GM18870 (cell line): ENCODE results near the gene LIX1L.
A peak's percentile ranks its signal among the peaks of the same experiment; 100 is the strongest.
"Not testable (repeated sequence)": the region's sequence is repeated elsewhere in the genome, so short reads cannot be mapped to it uniquely, and the experiment has no call there.

ENCODE experiments used
- ATAC-seq: cut with Tn5 transposase; IDR thresholded peaks from one replicate; pipeline ENCODE4 v1.9.1; 2021; ENCODE audit warnings: moderate library complexity; ENCODE audit not compliant: unreplicated experiment

The LIX1L gene

DNA sequence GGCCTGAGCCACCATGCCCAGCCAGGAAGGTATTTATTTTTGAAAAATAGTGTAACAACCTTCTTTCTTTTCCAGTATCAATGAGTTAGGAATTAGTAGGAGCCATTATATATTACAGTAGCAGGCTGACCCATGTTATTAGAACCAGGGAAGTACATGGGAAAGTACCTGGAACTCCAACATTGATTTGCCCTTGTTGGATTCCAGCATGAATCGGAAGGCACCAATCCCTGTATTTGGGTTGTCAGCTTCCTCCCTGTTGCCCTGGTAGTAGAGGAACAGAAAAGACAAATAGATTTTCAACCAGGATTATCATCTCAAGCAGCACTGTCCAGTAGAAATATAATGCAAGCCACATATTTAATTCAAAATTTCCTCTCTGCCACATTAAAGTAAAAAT lies 20.4 kb downstream of the LIX1L start:
- no peak for ATAC-seq

DNA sequence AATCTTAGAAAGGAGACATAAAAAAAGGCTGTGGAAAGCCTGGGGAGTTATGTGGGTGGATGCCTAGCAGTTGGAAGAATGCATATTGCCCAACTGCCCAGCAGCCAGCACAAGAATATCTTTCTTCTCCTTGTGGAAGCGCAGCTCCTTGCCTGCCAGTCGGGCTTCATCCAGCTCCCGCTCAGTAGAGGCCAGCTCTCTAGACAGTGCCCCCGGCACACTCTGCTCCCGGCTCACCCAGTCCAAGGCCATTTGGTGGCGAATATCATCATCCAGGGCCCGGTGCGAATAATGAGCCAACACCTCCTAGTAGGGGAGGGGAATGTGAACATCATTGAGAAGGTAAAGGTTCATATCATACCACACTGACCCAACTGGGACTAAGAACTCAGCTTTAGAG lies 21.6 kb downstream of the LIX1L start:
- no peak for ATAC-seq

- ATAC-seq, result no peak
Measured at GRCh38 chr1:145935708-145936107, 22.1 kb downstream of the LIX1L start.

DNA sequence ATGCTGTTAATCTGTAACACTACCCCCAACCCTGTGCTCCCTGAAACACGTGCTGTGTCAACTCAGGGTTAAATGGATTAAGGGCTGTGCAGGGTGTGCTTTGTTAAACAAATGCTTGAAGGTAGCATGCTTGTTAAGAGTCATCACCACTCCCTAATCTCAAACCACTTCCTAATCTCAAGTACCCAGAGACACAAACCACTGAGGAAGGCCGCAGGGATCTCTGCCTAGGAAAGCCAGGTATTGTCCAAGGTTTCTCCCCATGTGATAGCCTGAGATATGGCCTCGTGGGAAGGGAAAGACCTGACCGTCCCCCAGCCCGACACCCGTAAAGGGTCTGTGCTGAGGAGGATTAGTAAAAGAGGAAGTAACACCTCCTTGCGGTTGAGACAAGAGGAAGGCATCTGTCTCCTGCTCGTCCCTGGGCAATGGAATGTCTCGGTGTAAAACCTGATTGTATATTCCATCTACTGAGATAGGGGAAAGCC lies 25.3 kb downstream of the LIX1L start:
- ATAC-seq, result not testable (repeated sequence)

DNA sequence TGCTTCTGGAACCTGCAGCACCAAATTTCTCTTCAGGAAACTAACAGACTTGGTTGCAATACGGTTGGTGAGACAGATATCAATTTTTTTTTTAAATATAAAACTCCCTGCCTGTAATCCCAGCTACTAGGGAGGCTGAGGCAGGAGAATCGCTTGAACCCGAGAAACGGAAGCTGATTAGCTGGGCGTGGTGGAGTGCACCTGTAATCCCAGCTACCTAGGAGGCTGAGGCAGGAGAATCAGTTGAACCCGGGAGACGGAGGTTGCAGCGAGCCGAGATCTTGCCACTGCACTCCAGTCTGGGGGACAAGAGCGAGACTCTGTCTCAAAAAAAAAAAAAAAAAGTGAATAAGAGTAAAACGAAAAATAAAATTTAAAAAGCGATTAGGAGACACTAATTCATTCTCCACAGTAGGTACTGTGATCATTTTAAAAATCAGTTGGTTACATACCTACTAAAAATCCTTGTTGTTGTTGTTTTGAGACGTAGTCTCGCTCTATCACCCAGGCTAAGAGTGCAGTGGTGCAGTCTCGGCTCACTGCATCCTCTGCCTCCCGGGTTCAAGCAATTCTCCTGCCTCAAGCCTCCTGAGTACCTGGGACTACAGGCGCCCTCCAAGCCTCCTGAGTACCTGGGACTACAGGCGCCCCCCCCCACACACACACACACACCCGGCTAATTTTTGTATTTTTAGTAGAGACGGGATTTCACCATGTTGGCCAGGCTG lies 29.7 kb downstream of the LIX1L start:
- no peak for ATAC-seq

- ATAC-seq, result peak; percentile 93
Measured at GRCh38 chr1:145927063-145927886, 30.5 kb downstream of the LIX1L start, which contains the start of gene RBM8A. RBM8A (minus strand) TSS chr1:145927484; CDS start chr1:145927426, 58 bp downstream.

DNA sequence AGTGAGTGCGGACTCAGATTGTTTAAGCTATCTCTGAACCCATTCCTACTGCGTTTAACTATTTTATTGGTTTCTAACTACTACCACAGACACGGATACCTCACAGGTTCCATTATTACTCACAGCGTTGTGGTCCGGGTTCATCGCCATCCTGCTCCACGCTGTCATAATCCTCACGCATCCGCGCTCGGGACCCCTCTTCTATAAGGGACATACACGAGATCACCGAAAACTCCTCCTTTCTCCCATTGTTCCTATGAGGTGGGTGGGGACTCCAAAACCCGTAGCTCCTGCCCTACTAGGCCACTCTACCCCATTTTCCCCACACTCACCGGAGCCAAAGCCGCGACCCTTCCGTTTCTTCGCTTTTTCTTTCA lies 31.1 kb downstream of the LIX1L start:
- no peak for ATAC-seq

GRCh38 chr1:145922266-145922665 lies 35.6 kb downstream of the LIX1L start:
- ATAC-seq, result no peak

DNA sequence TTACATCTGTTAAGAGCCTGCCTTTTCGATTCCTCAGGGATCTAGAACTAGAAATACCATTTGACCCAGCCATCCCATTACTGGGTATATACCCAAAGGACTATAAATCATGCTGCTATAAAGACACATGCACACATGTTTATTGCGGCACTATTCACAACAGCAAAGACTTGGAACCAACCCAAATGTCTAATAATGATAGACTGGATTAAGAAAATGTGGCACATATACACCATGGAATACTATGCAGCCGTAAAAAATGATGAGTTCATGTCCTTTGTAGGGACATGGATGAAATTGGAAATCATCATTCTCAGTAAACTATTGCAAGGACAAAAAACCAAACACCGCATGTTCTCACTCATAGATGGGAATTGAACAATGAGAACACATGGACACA lies 37.5 kb downstream of the LIX1L start:
- not testable (repeated sequence) for ATAC-seq

- ATAC-seq, result no peak
Measured at GRCh38 chr1:145918992-145919939, 38.6 kb downstream of the LIX1L start.

DNA sequence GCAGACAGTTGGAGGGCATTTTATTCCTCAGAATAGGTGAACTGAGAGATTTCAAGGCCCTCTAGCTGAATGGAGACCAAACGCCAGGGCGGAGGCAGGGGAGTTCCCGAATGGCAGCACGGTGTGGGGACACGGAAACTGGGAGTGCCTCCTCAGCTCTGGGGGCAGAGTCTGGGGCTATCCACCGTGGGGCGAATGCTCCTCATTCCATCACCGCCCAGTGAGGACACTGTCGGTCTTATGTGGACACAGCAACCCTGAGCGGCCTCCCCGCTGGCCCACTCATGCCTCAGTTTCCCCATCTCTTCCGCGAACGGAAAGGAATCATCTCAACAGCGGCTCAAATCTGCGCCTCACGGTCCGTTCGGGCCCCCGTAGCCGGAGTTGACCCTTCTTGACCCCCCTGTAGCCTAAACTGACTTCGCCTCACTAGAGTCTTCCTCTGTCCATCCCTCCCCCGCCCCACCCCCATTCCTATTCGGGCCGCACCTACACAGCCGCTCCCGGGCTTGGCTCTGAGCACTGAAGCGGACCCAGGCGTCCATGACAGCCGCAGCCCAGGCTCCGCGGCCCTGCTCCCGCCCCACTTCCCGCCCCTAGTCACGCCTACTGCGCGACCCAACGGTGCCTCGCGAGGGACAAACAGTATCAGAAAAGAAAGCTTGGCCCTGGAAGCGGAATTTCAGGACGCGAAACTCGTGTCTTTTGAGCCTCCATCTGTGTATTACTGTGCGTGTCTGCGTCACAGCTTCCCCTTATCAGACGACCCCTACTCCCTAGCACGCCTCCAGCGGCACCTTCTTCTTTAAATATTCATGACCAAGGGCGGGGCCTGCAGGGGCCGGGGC lies 39.4 kb downstream of the LIX1L start, which contains the start of gene PEX11B:
Gene PEX11B, minus strand, starts transcription at position 574 of the 848 bp plus-strand sequence. Its CDS starts 29 bp downstream, at position 545.
- ATAC-seq, result no peak

DNA sequence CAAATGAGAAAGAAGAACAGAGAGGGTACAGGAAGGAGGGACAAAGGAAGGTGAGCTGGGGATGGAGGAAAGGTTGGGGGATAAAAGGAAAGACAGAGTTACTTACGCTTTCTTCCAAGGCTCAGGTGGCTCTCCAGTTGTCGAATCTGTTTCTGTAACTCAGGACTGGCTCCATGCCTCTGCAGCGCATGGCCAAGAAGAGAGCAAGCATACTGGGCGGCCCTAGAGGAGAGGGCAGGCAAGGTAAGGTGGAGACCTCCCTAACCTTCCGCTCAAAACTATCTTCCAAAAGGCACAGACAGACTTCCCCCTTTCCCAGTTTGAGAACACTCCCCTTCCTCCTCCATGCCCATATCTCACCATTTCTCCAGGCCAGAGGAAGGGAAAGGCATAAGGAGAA lies 40.2 kb downstream of the LIX1L start:
- ATAC-seq, result no peak

DNA sequence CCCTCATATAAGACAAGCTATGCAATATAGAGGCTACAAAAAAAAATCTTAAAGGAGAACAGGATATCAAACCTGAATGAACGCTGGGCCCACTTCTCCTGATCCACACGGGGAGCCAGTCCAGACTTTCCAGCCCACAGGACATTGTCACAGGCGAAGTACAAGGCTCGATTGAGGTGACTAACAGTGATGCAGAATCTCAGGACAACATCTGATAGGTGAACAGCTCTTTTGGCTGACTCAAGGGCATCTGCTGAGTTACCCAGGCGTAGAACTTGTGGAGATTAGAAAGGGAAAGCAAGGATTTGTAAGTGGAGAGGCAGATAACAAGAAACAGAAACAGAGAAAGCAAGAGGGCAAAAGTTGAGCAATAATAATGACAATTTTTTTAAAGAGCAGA lies 41.1 kb downstream of the LIX1L start:
- no peak for ATAC-seq

GRCh38 chr1:145912128-145912641 lies 45.6 kb downstream of the LIX1L start:
- no peak for ATAC-seq

DNA sequence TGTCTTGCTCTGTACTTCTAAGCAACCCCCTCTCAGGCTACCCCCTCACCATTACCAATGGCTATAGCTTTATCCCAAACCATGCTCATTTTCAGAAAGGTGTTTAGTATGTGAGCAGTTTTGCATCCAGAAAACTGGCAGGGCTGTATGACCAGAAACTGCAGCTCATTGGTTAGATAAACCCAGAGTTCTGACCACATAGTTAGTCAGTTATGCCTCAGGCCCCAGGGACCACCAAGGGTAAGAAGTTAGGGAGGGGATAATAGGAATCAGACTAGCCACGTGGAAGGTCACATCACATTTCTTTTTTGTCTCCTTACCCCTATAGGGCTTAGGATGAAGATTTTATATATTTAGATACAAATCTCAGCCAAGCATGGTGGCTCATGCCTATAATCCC lies 49.2 kb downstream of the LIX1L start:
- no peak for ATAC-seq

DNA sequence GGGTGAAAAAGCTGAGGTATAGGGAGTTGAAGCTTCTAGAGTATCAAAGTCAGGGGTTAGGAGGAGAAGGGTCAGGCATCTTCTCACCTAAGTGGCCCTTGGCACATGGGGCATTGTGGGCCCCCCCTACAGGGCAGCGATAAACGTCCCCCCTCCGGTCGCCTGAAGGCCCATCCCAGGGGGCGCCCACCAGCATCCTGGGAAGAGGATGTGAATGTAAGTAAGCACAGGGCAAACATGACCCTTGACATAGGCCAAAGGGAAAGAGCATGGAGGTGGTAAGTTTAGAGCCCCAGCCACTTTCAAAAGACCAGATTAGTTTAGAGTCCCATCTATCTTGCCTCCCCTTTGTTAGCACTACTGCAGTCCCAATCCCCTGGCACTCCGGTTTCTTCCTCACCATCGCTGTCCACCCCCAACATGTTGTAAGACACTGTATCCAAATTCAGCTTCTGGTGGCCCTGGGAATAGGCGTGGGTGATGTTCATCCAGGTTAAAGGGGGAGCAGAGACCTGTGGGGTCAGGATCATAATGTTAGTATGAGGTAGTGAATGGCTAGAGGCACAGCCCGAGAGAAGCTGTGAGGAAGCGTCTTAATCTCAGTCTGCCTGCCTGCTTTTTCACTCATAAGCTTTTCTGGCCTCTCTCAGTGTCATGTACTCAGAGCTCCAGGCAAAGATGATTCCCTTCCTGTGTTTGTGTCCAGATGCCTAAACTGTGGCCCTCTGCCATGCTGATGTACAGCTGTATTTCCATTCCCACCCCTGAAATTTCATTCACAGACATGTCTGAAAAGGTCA lies 50.7 kb downstream of the LIX1L start:
- ATAC-seq, result no peak

GRCh38 chr1:145901312-145902021 lies 56.4 kb downstream of the LIX1L start:
- no peak for ATAC-seq

GRCh38 chr1:145898756-145899155 lies 59.1 kb downstream of the LIX1L start:
- ATAC-seq, result no peak
